Nephron progenitor cell (in vitro differentiated cells): ENCODE data around the gene NBAS.

Source experiments
- DNase-seq: peaks from one replicate; pipeline ENCODE4 v3.0.0; 2021
- H3K27ac Mint-ChIP-seq: 2 replicates; pipeline ENCODE4 v1.8.0; 2021; ENCODE audit warnings: mild to moderate bottlenecking, moderate library complexity, mixed read lengths
- H3K27me3 Mint-ChIP-seq: 2 replicates; pipeline ENCODE4 v1.8.0; 2021; ENCODE audit warnings: mild to moderate bottlenecking, low read depth, mixed read lengths; ENCODE audit not compliant: poor library complexity
- H3K36me3 Mint-ChIP-seq: 2 replicates; pipeline ENCODE4 v1.8.0; 2021; ENCODE audit warnings: low read depth, mixed read lengths
- H3K4me1 Mint-ChIP-seq: 2 replicates; pipeline ENCODE4 v1.8.0; 2021; ENCODE audit warnings: mixed read lengths
- H3K4me3 Mint-ChIP-seq: 2 replicates; pipeline ENCODE4 v1.8.0; 2021; ENCODE audit warnings: mild to moderate bottlenecking, moderate library complexity, mixed read lengths
- H3K9me3 Mint-ChIP-seq: 2 replicates; pipeline ENCODE4 v1.8.0; 2021; ENCODE audit warnings: mild to moderate bottlenecking, moderate library complexity, mixed read lengths
- TF ChIP-seq, protein P1 (sequence below): fragments of 200-600 bp; sonication (generic); IDR thresholded peaks from 2 replicates; pipeline ENCODE4 v1.5.0; 2021; ENCODE audit warnings: antibody characterized with exemption

NBAS gene

DNA sequence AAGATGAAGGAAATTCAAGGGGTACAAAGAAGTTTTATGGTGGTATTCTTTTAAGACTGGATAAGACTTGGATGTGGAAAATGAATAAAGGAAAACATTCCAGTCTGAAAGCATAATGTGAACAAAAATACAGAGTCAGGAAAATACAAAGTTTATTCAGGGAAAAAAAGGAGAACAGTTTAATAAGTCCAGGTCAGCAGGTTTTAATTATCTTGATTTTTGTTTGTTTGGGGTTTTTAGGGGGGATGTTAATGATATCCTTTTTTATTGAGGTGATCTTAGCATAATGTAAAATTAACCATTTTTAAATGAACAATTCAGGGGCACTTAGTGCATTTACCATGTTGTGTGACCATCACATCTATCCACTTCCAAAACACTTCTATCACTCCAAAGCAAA, 80.6 kb downstream of the NBAS start:
- Mint-ChIP-seq H3K9me3 (peaks cover 11% of the 10 kb centered on the region), H3K36me3 (peaks cover 78% of the 10 kb centered on the region), H3K4me3 (no peak overlapping the region), H3K27ac (no peak overlapping the region), H3K4me1 (peaks cover 2% of the 10 kb centered on the region), H3K27me3 (no peaks in the 10 kb centered on the region)
- DNase-seq = no peak
- TF ChIP-seq, protein P1, sequence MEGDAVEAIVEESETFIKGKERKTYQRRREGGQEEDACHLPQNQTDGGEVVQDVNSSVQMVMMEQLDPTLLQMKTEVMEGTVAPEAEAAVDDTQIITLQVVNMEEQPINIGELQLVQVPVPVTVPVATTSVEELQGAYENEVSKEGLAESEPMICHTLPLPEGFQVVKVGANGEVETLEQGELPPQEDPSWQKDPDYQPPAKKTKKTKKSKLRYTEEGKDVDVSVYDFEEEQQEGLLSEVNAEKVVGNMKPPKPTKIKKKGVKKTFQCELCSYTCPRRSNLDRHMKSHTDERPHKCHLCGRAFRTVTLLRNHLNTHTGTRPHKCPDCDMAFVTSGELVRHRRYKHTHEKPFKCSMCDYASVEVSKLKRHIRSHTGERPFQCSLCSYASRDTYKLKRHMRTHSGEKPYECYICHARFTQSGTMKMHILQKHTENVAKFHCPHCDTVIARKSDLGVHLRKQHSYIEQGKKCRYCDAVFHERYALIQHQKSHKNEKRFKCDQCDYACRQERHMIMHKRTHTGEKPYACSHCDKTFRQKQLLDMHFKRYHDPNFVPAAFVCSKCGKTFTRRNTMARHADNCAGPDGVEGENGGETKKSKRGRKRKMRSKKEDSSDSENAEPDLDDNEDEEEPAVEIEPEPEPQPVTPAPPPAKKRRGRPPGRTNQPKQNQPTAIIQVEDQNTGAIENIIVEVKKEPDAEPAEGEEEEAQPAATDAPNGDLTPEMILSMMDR = no peak

DNA sequence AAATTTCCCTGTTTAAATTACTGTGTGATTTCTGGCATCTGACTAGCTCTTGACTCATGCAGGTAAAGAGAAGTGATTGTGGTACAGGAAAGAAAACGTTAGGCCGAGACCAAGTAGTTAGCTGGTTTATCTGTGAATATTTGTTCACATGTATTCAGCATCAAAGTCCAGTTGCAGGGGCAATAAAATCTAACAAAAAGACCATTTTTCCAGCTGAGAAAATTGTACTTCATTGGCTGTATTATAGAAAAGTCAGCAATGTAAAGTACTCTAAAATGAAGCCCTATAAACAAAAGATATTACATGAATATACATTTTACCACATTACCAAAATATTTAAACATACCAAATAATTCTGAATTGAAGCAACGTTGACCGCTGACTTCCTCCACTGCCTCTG, 88.3 kb downstream of the NBAS start:
- TF ChIP-seq, protein P1 = no peak
- Mint-ChIP-seq H3K9me3 (no peaks in the 10 kb centered on the region), H3K4me3 (no peak overlapping the region), H3K36me3 (peaks cover 91% of the 10 kb centered on the region), H3K4me1 (no peaks in the 10 kb centered on the region), H3K27ac (peak overlapping the region; percentile 46), H3K27me3 (no peaks in the 10 kb centered on the region)
- no peak for DNase-seq

DNA sequence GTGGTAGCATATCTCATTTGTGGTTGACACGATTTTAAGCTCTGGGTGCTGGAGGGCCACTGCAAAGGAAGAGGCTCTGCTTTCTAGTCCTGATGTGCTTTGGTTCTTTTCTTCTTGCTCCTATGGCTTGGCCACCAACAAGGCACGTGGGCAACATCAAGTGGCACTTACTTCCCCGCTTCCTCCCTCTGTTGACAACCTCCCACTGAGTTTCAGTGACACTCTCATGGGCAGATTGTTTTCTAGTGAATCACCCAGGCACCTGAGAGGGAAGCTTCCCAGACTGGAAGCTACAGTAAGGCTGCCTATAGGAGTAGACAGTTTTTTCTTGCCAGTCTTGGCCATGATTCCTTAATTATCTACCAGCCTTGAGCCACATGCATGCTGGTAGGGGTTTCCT, 89.0 kb downstream of the NBAS start:
- H3K27ac Mint-ChIP-seq = no peak overlapping the region
- no peaks in the 10 kb centered on the region for H3K27me3 Mint-ChIP-seq
- H3K36me3 Mint-ChIP-seq = peaks cover 93% of the 10 kb centered on the region
- H3K9me3 Mint-ChIP-seq = no peaks in the 10 kb centered on the region
- TF ChIP-seq, protein P1 = no peak
- H3K4me3 Mint-ChIP-seq = no peak overlapping the region
- no peaks in the 10 kb centered on the region for H3K4me1 Mint-ChIP-seq
- DNase-seq = no peak

DNA sequence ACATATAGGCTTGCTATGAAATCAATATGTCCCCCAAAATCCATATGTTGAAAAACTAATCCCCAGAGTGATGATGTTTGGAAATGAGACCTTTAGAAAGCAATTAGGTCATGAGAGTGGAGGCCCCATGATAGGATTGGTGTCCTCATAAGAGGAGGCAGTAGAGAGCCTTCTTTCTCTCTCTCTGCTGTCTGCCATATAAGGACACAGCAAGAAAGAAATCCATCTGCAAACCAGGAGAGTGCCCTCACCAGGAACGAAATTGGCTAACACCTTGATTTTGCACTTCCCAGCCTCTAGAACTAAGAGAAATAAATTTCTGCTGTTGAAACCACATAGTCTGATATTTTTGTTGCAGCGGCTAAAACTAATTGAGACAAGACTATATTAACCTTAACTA, 89.5 kb downstream of the NBAS start:
- no peak for DNase-seq
- TF ChIP-seq, protein P1 = no peak
- Mint-ChIP-seq H3K27ac (no peak overlapping the region), H3K27me3 (no peaks in the 10 kb centered on the region), H3K36me3 (peaks cover 90% of the 10 kb centered on the region), H3K4me3 (no peak overlapping the region), H3K9me3 (no peaks in the 10 kb centered on the region), H3K4me1 (no peaks in the 10 kb centered on the region)

DNA sequence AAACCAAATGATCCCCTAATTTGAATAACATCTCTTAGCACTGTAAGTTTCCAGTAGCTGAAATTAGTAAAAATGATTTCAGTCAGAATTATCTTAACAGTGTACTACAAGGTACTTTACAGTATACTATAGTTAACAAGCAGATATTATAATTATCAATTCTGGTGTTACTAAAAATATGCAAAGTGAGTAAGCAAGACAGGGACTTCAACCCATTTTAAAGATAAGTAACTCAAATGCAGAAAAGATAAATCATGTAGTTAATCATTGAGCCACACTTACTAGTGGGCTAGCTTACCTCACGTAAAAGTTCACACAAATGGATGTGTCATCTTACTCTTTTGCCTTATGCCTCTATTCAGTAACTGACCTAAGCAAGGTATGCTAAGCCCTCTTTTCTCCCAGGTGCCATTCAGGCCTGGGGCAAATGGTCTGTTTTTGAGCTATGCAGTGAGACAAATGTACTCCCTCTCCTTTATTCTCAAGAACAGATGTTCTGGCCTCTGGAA, 101.0 kb downstream of the NBAS start:
- no peaks in the 10 kb centered on the region for H3K9me3 Mint-ChIP-seq
- no peak overlapping the region for H3K4me3 Mint-ChIP-seq
- no peaks in the 10 kb centered on the region for H3K27me3 Mint-ChIP-seq
- TF ChIP-seq, protein P1 = no peak
- DNase-seq = no peak
- peaks cover 89% of the 10 kb centered on the region for H3K36me3 Mint-ChIP-seq
- H3K27ac Mint-ChIP-seq = no peak overlapping the region
- H3K4me1 Mint-ChIP-seq = no peaks in the 10 kb centered on the region

DNA sequence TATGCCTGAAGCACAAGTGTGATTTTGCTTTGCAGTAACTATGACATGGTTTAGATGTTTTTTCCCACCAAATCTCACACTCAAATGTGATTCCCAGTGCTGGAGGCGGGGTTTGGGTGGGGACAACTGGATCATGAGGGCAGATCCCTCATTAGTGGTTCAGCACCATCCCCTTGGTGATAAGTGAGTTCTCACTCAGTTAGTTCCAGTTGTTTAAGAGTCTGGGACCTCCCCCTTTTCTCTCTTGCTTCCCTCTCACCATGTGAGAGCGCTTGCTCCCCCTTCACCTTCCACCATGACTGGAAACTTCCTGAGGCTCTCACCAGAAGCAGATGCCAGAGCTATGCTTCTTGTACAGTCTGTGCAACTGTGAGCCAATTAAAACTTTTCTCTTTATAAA, 102.9 kb downstream of the NBAS start:
- H3K27me3 Mint-ChIP-seq = peaks cover 3% of the 10 kb centered on the region
- no peaks in the 10 kb centered on the region for H3K4me1 Mint-ChIP-seq
- TF ChIP-seq, protein P1 = no peak
- no peaks in the 10 kb centered on the region for H3K9me3 Mint-ChIP-seq
- peaks cover 85% of the 10 kb centered on the region for H3K36me3 Mint-ChIP-seq
- H3K4me3 Mint-ChIP-seq = no peak overlapping the region
- DNase-seq = no peak
- no peak overlapping the region for H3K27ac Mint-ChIP-seq
